Endothelial cell of umbilical vein (primary cell): ENCODE measurements around the gene LIMA1. TPM values are rescaled to one million over a fixed set of nuclear protein-coding genes. Genes with fewer than 3 reads are reported as not detected.

Source experiments
- BruUV-seq: library from RNA; stranded (reverse); fragments of 400-500 nt; replicated peaks from 2 replicates; lab custom pipeline; 2021; lab: Mats Ljungman, UMichigan
- CTCF ChIA-PET: fragments of 300-600, 350-600 bp; sonication (Branson Sonifier 250); formaldehyde crosslinking; loops from one replicate; lab custom pipeline; 2021; ENCODE audit warnings: antibody characterized with exemption, inconsistent platforms; lab: Charles Lee
- POLR2A ChIA-PET: fragments of 300-600, 350-600 bp; sonication (Branson Sonifier 250); formaldehyde crosslinking; loops from one replicate; lab custom pipeline; 2021; ENCODE audit warnings: antibody characterized with exemption, inconsistent platforms; lab: Charles Lee
- DNase-seq: peaks from one replicate; pipeline ENCODE4 v3.0.0-alpha.2; 2011; ENCODE audit warnings: low read depth, low spot score
- FAIRE-seq: peaks from 2 replicates; lab custom pipeline; 2011; peaks lifted over from hg19 to GRCh38; lab: Jason Lieb, UNC
- H2AFZ ChIP-seq: 2 replicates; pipeline ENCODE4 v1.6.0; 2012; ENCODE audit warnings: low read depth, low read length, control low read depth, inconsistent platforms
- H3K27ac ChIP-seq: 2 replicates; pipeline ENCODE4 v1.5.1; 2011; ENCODE audit warnings: low read depth, mild to moderate bottlenecking, control low read depth, low read length, moderate library complexity; ENCODE audit not compliant: insufficient read depth
- H3K27me3 ChIP-seq, 2 experiments: 2 replicates each; pipeline versions ENCODE4 v1.6.0 to v1.6.1; 2011; ENCODE audit warnings: low read length in 2 of 2, mixed read lengths in 1 of 2; ENCODE audit not compliant: control insufficient read depth in 2 of 2, insufficient read depth in 2 of 2
- H3K36me3 ChIP-seq, 2 experiments: 2 replicates in 1 of 2; 3 replicates in 1 of 2; pipeline ENCODE4 v1.5.1; 2011; ENCODE audit warnings: low read length in 2 of 2, mild to moderate bottlenecking in 1 of 2, moderate library complexity in 1 of 2; ENCODE audit not compliant: control insufficient read depth in 2 of 2, insufficient read depth in 2 of 2; ENCODE audit errors: extremely low read depth in 1 of 2
- H3K4me1 ChIP-seq: 3 replicates; pipeline ENCODE4 v1.5.1; 2011; ENCODE audit warnings: mild to moderate bottlenecking, low read length; ENCODE audit not compliant: control insufficient read depth, insufficient read depth; ENCODE audit errors: extremely low read depth
- H3K4me2 ChIP-seq: 2 replicates; pipeline ENCODE4 v1.6.1; 2011; ENCODE audit warnings: low read length, control low read depth, mixed read lengths; ENCODE audit not compliant: insufficient read depth
- H3K4me3 ChIP-seq, 3 experiments: fragments of 200-600 bp in 1 of 3; sonication (generic), shearing (Covaris generic) in 1 of 3; replicated peaks in 1 of 3; 2 replicates each; pipeline ENCODE4 v1.5.1; 2011 to 2016; ENCODE audit warnings: control low read depth in 3 of 3, low read length in 3 of 3, mild to moderate bottlenecking in 2 of 3, inconsistent platforms in 1 of 3, low read depth in 1 of 3, moderate library complexity in 1 of 3; ENCODE audit not compliant: insufficient read depth in 1 of 3
- H3K79me2 ChIP-seq: 2 replicates; pipeline ENCODE4 v1.6.0; 2012; ENCODE audit warnings: low read length, inconsistent platforms; ENCODE audit not compliant: control insufficient read depth, insufficient read depth
- H3K9ac ChIP-seq: replicated peaks from 2 replicates; pipeline ENCODE3; 2011; ENCODE audit warnings: low read length, control low read depth; ENCODE audit not compliant: insufficient read depth; ENCODE audit errors: extremely low read depth
- H3K9me1 ChIP-seq: replicated peaks from 3 replicates; pipeline ENCODE4 v1.6.0; 2011; ENCODE audit warnings: mild to moderate bottlenecking, low read length; ENCODE audit not compliant: control insufficient read depth, insufficient read depth; ENCODE audit errors: extremely low read depth
- H3K9me3 ChIP-seq: replicated peaks from 2 replicates; pipeline ENCODE4 v1.5.1; 2012; ENCODE audit warnings: low read length, inconsistent platforms; ENCODE audit not compliant: control insufficient read depth, insufficient read depth
- H4K20me1 ChIP-seq: replicated peaks from 2 replicates; pipeline ENCODE3; 2011; ENCODE audit warnings: mild to moderate bottlenecking, low read length; ENCODE audit not compliant: control insufficient read depth, insufficient read depth; ENCODE audit errors: extremely low read depth
- EZH2 ChIP-seq: IDR thresholded peaks from 2 replicates; pipeline ENCODE4 v1.6.1; 2012; ENCODE audit warnings: borderline replicate concordance, low read depth, mild to moderate bottlenecking, moderate library complexity, low read length, inconsistent platforms; ENCODE audit not compliant: severe bottlenecking
- FOS ChIP-seq: IDR thresholded peaks from 2 replicates; pipeline ENCODE4 v1.6.1; 2011; ENCODE audit warnings: mild to moderate bottlenecking, low read length, moderate library complexity, borderline replicate concordance; ENCODE audit not compliant: insufficient read depth
- GATA2 ChIP-seq: IDR thresholded peaks from 2 replicates; pipeline ENCODE4 v1.7.0; 2011; ENCODE audit warnings: low read depth, mild to moderate bottlenecking, moderate library complexity, mixed read lengths, low read length; ENCODE audit not compliant: insufficient read length, insufficient read depth
- POLR2A ChIP-seq: IDR thresholded peaks from 2 replicates; pipeline ENCODE4 v1.6.1; 2012; ENCODE audit warnings: low read depth, mild to moderate bottlenecking, control low read depth, low read length
- POLR2AphosphoS5 ChIP-seq: IDR thresholded peaks from 2 replicates; pipeline ENCODE4 v1.6.1; 2012; ENCODE audit warnings: low read depth, mild to moderate bottlenecking, control low read depth, low read length, moderate library complexity; ENCODE audit not compliant: insufficient read depth
- dilution Hi-C: fragments of 300-500 bp; cut with MboI; formaldehyde crosslinking; loops from one replicate; pipeline ENCODE4 v1.15.0; 2019; ENCODE audit warnings: low sequenced_read_pairs; ENCODE audit not compliant: extremely low pct_ligation_motif_present
- intact Hi-C: fragments of 100-400 bp; cut with micrococcal nuclease; formaldehyde crosslinking; loops from one replicate; pipeline ENCODE4 v1.10.0; 2022
- polyA plus RNA-seq, 4 experiments: library from polyadenylated mRNA; depleted of rRNA in 3 of 4; stranded (reverse) in 3 of 4; unstranded in 1 of 4; fragments of >200 nt; gene quantifications; 2 replicates each; pipeline versions ENCODE4 v1.2.1 to v1.2.3, GENCODE V29; 2011 to 2012; ENCODE audit warnings: missing spikeins in 1 of 4
- total RNA-seq: library from RNA; stranded (reverse); gene quantifications from 2 replicates; pipeline ENCODE4 v1.2.3, GENCODE V29; 2021
- TF ChIP-seq, protein P1 (sequence below): IDR thresholded peaks from 2 replicates; pipeline ENCODE4 v1.6.1; 2011; ENCODE audit not compliant: insufficient read depth, insufficient read length

Gene LIMA1
- total and polyA plus RNA-seq, 2 donors (not counting 3 experiments of a cell fraction or from before 2014, with no cell fraction given) = 35.0 to 87.3 TPM

DNA sequence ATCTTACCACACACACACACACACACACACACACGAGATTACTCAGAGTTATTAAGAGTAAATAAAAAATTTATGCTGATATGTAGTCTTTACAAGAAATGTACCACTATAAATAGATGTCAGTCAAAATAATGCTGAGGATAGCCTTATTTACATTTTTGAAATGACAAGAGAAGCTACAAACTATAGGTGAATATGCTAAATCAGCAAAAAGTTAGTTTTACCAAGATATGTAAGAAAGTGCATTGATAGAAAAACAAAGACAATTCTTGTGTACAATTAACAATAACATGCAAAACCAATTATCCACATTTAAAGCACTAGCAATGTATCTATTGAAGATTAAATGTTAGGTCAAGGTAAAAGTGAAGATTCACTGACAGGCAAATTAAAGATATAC is 69.3 kb downstream of the LIMA1 start:
- H2AFZ ChIP-seq = no peak overlapping the region
- H3K79me2 ChIP-seq = peaks cover 75% of the 10 kb centered on the region
- FAIRE-seq = no peak
- no peaks in the 10 kb centered on the region for H3K27me3 ChIP-seq
- intact Hi-C loops (no loop called here), dilution Hi-C loops (no loop called here)
- ChIA-PET CTCF (interaction anchor here (2.2 to 4.3 kb wide), 2 partner anchors 11 to 13 kb away, joined by 6 to 15 read pairs; no protein-coding TSS in a partner anchor), POLR2A (no interaction called here)
- H3K9me1 ChIP-seq = no peaks in the 10 kb centered on the region
- H3K9ac ChIP-seq = no peak overlapping the region
- peak overlapping the region; percentile 46 for H3K4me2 ChIP-seq
- H4K20me1 ChIP-seq = no peaks in the 10 kb centered on the region
- DNase-seq = no peak
- peaks cover 45% of the 10 kb centered on the region for H3K4me1 ChIP-seq
- H3K9me3 ChIP-seq = no peaks in the 10 kb centered on the region
- TF ChIP-seq, protein P1, sequence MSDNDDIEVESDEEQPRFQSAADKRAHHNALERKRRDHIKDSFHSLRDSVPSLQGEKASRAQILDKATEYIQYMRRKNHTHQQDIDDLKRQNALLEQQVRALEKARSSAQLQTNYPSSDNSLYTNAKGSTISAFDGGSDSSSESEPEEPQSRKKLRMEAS = no peak
- TF ChIP-seq FOS (no peak), POLR2AphosphoS5 (no peak), GATA2 (no peak), EZH2 (no peak)
- no peak overlapping the region for H3K27ac ChIP-seq
- H3K36me3 ChIP-seq = peaks cover 0 to 2% of the 10 kb centered on the region in 2 experiments
- BruUV-seq = no TSS peak
- no peak overlapping the region for H3K4me3 ChIP-seq

DNA sequence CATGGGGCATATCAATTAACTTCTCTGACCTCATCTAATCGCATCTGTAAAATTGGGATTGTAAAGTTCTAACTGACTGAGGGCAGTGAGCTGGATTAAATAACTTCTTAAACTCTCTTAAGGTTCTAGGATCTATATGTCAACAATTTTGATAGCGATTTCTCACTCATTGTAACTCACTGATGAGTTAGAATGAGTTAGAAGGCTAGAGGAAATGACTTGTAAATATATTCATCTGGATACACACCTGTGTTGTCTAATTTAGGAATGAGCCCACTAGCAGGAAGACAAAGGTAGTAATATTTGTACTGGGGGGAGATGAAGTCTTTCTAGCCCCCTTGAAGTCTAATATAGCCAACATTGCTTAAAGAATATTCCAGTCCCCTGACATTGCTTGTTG is 69.9 kb downstream of the LIMA1 start:
- TF ChIP-seq GATA2 = no peak
- no peak for TF ChIP-seq POLR2A
- CTCF ChIA-PET = interaction anchor here (0.7 to 4.3 kb wide), 6 partner anchors 8 to 101 kb away, joined by 3 to 15 read pairs (median 7); no protein-coding TSS in a partner anchor
- no peak overlapping the region for H3K9ac ChIP-seq
- no peak overlapping the region for H2AFZ ChIP-seq
- peak overlapping the region; percentile 46 for H3K4me2 ChIP-seq
- no peak overlapping the region for H3K4me3 ChIP-seq
- DNase-seq (no peak), FAIRE-seq (no peak)
- BruUV-seq = no TSS peak
- intact Hi-C loops = no loop called here
- H3K9me3 ChIP-seq = no peaks in the 10 kb centered on the region
- H3K27ac ChIP-seq = no peak overlapping the region
- H3K36me3 ChIP-seq = peaks cover 0 to 2% of the 10 kb centered on the region in 2 experiments
- POLR2A ChIA-PET = no interaction called here
- H4K20me1 ChIP-seq = no peaks in the 10 kb centered on the region
- H3K4me1 ChIP-seq = peaks cover 45% of the 10 kb centered on the region
- H3K27me3 ChIP-seq = no peaks in the 10 kb centered on the region
- dilution Hi-C loops = no loop called here
- H3K9me1 ChIP-seq = no peaks in the 10 kb centered on the region
- peaks cover 71% of the 10 kb centered on the region for H3K79me2 ChIP-seq
